ENCODE data around the gene MITF. TPM values are rescaled to one million over a fixed set of nuclear protein-coding genes. Genes with fewer than 3 reads are reported as not detected.

Gene MITF
- total and polyA plus RNA-seq, 2 donors (not counting 1 experiment from before 2014, with no cell fraction given) = 0.10 TPM; not detected in 1

GRCh38 chr3:69770976-69771634 lies 31.8 kb downstream of the MITF start:
- Mint-ChIP-seq H3K9me3 (ENCODE audit: insufficient read depth) (no peaks in the 10 kb centered on the region), H3K4me3 (no peak overlapping the region), H3K27me3 (no peaks in the 10 kb centered on the region), H3K27ac (no peak overlapping the region), H3K4me1 (no peaks in the 10 kb centered on the region)
- no peak overlapping the region for H2AFZ ChIP-seq (ENCODE audit: insufficient read depth, low read depth, low read length, poor library complexity, severe bottlenecking)
- ChIA-PET CTCF (no interaction called here), POLR2A (no interaction called here)
- DNase-seq (no peak), ATAC-seq (ENCODE audit: low read depth) (no peak)
- H3K9ac ChIP-seq (ENCODE audit: low read length) = no peak overlapping the region
- no peaks in the 10 kb centered on the region for H3K27me3 ChIP-seq (replicated peaks in 1 of 4; ENCODE audit: control extremely low read depth in 1 of 4, control insufficient read depth in 3 of 4, insufficient read depth in 4 of 4, low read length in 3 of 4)
- 100% methylated on average over 1 of the region's 6 CpGs for WGBS (ENCODE audit: insufficient coverage)
- H3K4me2 ChIP-seq (replicated peaks; ENCODE audit: low read depth, low read length, poor library complexity, severe bottlenecking) = no peak overlapping the region
- no peaks in the 10 kb centered on the region for H3K79me2 ChIP-seq (ENCODE audit: control insufficient read depth, insufficient read depth, low read length)
- H3K4me3 ChIP-seq (ENCODE audit: control extremely low read depth in 1 of 5, extremely low read depth in 1 of 5, insufficient read depth in 1 of 5, low read depth in 2 of 5, low read length in 4 of 5) = no peak overlapping the region
- no peaks in the 10 kb centered on the region for H3K9me3 ChIP-seq (ENCODE audit: control extremely low read depth in 1 of 3, control insufficient read depth in 2 of 3, insufficient read depth in 1 of 3, low read length in 2 of 3)
- H3K4me1 ChIP-seq (ENCODE audit: control insufficient read depth in 2 of 2, insufficient read depth in 2 of 2, low read length in 2 of 2) = no peaks in the 10 kb centered on the region
- TF ChIP-seq CTCF (IDR thresholded peaks at IDR 0.05) = no peak
- no peak for TF ChIP-seq EZH2 (IDR thresholded peaks at IDR 0.05; ENCODE audit: borderline replicate concordance, insufficient read depth, low read depth, low read length, poor library complexity, severe bottlenecking)
- intact Hi-C loops (cut with micrococcal nuclease) = no loop called here
- no peaks in the 10 kb centered on the region for H4K20me1 ChIP-seq (ENCODE audit: control insufficient read depth, insufficient read depth, low read length, poor library complexity, severe bottlenecking)
- no peak overlapping the region for H3K27ac ChIP-seq (ENCODE audit: low read length in 2 of 2)
- no peaks in the 10 kb centered on the region for H3K36me3 ChIP-seq (replicated peaks in 1 of 2; ENCODE audit: control extremely low read depth in 1 of 2, control insufficient read depth in 1 of 2, extremely low read depth in 1 of 2, insufficient read depth in 2 of 2, low read length in 1 of 2)

GRCh38 chr3:69772152-69772867 lies 33.0 kb downstream of the MITF start:
- no peak overlapping the region for H3K4me3 Mint-ChIP-seq
- Histone ChIP-seq H4K20me1 (ENCODE audit: control insufficient read depth, insufficient read depth, low read length, poor library complexity, severe bottlenecking) (no peaks in the 10 kb centered on the region), H3K36me3 (replicated peaks in 1 of 2; ENCODE audit: control extremely low read depth in 1 of 2, control insufficient read depth in 1 of 2, extremely low read depth in 1 of 2, insufficient read depth in 2 of 2, low read length in 1 of 2) (no peaks in the 10 kb centered on the region), H3K4me2 (replicated peaks; ENCODE audit: low read depth, low read length, poor library complexity, severe bottlenecking) (no peak overlapping the region), H3K9me3 (ENCODE audit: control extremely low read depth in 1 of 3, control insufficient read depth in 2 of 3, insufficient read depth in 1 of 3, low read length in 2 of 3) (no peaks in the 10 kb centered on the region), H2AFZ (ENCODE audit: insufficient read depth, low read depth, low read length, poor library complexity, severe bottlenecking) (no peak overlapping the region), H3K4me3 (ENCODE audit: control extremely low read depth in 1 of 5, extremely low read depth in 1 of 5, insufficient read depth in 1 of 5, low read depth in 2 of 5, low read length in 4 of 5) (no peak overlapping the region), H3K9ac (ENCODE audit: low read length) (no peak overlapping the region), H3K27ac (ENCODE audit: low read length in 2 of 2) (no peak overlapping the region), H3K4me1 (ENCODE audit: control insufficient read depth in 2 of 2, insufficient read depth in 2 of 2, low read length in 2 of 2) (no peaks in the 10 kb centered on the region), H3K27me3 (replicated peaks in 1 of 4; ENCODE audit: control extremely low read depth in 1 of 4, control insufficient read depth in 3 of 4, insufficient read depth in 4 of 4, low read length in 3 of 4) (no peaks in the 10 kb centered on the region), H3K79me2 (ENCODE audit: control insufficient read depth, insufficient read depth, low read length) (no peaks in the 10 kb centered on the region)
- intact Hi-C loops (cut with micrococcal nuclease) = no loop called here
- no peak for ATAC-seq (ENCODE audit: low read depth)
- TF ChIP-seq CTCF (IDR thresholded peaks at IDR 0.05) (no peak), EZH2 (IDR thresholded peaks at IDR 0.05; ENCODE audit: borderline replicate concordance, insufficient read depth, low read depth, low read length, poor library complexity, severe bottlenecking) (no peak)
- H3K27me3 Mint-ChIP-seq = no peaks in the 10 kb centered on the region
- no peaks in the 10 kb centered on the region for H3K9me3 Mint-ChIP-seq (ENCODE audit: insufficient read depth)
- no peak for DNase-seq
- CTCF ChIA-PET = no interaction called here
- no CpG with 5 or more reads among the region's 2 CpGs for WGBS (ENCODE audit: insufficient coverage)
- no peaks in the 10 kb centered on the region for H3K4me1 Mint-ChIP-seq
- POLR2A ChIA-PET = no interaction called here
- H3K27ac Mint-ChIP-seq = no peak overlapping the region
